ENCODE results near the gene DCAF8. TPM values are rescaled to one million over a fixed set of nuclear protein-coding genes. Genes with fewer than 3 reads are reported as not detected.
"Not testable (repeated sequence)": the region's sequence is repeated elsewhere in the genome, so short reads cannot be mapped to it uniquely, and the experiment has no call there.

Gene DCAF8
- 90.9 and 125 TPM in 2 replicates for total RNA-seq (2014; rRNA removed; shearing (Covaris generic))
- polyA plus RNA-seq (2014; cell fraction: nucleus; rRNA removed) = 328 and 373 TPM in 2 replicates

DNA sequence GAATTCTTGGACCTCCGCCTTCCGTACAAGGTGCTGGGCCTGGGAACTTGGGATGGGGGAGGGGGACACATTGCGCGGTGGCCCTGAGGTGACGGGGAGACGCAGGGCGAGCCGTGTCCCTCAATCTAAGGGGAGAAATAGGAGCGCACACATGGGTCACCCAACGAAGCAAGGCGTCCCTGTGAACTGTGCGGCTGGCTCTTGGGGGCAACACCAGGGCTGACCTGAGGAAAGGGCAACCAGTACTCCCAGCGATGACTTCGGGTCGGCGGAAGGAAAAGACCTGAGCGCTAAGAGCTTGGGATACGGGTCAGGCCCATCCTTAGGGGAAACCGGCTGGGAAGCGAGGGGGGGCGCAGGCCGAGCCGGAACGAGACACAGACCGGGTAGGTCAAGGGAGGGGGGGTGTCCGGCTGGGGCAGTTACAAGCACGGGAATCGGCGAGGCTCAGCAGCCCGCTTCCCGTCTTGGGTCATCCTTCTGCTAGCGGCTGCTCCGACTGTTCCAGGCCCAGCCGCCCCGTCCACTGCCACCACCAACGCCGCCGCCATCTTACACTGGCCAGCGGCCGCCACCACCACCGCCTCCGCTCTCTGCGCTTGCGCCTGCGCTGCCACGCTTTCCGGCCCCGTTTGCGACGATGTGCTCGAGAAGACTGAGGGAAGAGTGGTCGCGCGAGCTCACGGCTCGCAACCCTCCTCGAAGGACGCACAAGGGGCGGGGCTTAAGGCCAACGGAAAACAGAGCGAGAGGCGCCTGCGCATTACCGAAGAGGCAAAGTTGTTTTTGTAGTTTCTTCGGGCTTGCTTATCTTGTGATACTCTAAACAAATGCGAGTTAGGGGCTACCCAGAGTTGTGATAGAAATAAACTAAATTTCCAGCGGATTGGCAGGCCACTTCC lies at the start of gene DCAF8:
TSS of gene DCAF8 (minus strand) at position 657 of the 902 bp plus-strand sequence. CDS start 18,541 bp downstream, outside the sequence.
- DNase-seq (ENCODE audit: extremely low read depth, low read depth) = peak; percentile 99

GRCh38 chr1:160309571-160309970 lies 47.2 kb upstream of the DCAF8 start:
- DNase-seq (ENCODE audit: extremely low read depth, low read depth) = no peak

GRCh38 chr1:160309185-160309557 lies 46.8 kb upstream of the DCAF8 start:
- DNase-seq (ENCODE audit: extremely low read depth, low read depth) = no peak

GRCh38 chr1:160308451-160309184 lies 46.3 kb upstream of the DCAF8 start:
- DNase-seq (ENCODE audit: extremely low read depth, low read depth) = no peak

DNA sequence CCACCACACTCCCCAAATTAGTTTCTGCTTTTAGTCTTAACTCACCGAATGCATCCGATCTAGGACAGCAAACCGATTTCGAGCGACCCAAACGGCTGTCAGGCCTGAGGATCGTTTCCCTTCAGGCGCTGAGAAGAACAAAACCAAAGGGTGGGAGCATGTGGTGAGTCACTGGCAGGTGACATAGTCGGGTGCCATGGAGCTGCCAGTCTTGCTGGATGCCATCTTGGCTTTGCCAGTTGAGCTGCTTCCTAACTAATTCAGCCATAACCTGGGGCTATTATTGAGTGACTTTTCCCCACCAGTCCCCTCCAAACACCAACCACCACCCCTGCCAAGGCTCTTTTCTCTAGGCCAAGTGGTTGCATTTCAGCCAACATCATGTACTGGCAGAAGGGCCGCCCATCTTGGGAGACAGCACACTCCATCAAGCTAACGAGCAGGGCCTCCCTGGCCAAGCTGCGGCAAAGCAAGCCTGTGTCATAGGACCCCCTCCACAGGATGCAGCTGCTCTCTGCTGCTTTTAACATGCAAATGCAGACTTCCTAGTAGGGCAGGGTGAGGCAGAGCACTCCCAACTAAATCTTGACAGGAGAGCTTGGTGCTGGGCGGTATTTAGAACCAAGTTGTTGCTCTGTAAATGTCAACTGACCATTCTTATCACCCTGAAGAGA lies 44.9 kb upstream of the DCAF8 start:
- no peak for DNase-seq (ENCODE audit: extremely low read depth, low read depth)

GRCh38 chr1:160300173-160300572 lies 37.8 kb upstream of the DCAF8 start:
- no peak for DNase-seq (ENCODE audit: extremely low read depth, low read depth)

DNA sequence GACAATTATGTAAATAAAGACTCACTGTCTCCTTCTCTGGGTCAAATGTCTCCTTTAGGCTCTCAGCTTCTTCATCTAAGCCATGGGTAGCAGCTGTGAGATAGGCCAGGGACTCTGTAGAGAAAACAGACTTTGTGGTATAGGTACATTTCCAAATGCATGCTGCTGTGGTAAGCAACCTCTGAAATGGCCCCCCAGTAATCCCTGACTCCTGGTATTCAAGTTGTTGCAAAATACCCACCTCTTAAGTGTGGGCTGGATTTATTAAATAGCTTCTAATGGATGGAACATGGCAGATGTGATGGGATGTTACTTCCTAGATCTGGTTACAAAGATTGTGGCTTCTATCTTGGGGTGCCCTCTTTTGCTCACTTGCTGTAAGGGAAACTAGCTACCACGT lies 33.7 kb upstream of the DCAF8 start:
- no peak for DNase-seq (ENCODE audit: extremely low read depth, low read depth)

GRCh38 chr1:160293020-160293968 lies 30.9 kb upstream of the DCAF8 start:
- DNase-seq (ENCODE audit: extremely low read depth, low read depth) = no peak

- DNase-seq (ENCODE audit: extremely low read depth, low read depth) = peak; percentile 60
Measured at GRCh38 chr1:160291248-160292220, 29.2 kb upstream of the DCAF8 start.

DNA sequence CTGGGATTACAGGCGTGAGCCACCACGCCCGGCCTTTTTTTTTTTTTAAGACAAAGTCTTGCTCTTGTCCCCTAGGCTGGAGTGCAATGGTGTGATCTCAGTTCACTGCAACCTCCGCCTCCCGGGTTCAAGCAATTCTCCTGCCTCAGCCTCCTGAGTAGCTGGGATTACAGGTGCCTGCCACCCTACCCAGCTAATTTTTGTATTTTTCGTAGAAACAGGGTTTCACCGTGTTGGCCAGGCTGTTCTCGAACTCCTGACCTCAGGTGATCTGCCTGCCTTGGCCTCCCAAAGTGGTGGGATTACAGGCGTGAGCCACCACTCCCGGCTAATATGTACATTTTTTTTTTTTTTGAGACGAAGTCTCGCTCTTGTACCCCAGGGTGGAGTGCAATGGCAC lies 25.4 kb upstream of the DCAF8 start:
- DNase-seq (ENCODE audit: extremely low read depth, low read depth) = not testable (repeated sequence)

DNA sequence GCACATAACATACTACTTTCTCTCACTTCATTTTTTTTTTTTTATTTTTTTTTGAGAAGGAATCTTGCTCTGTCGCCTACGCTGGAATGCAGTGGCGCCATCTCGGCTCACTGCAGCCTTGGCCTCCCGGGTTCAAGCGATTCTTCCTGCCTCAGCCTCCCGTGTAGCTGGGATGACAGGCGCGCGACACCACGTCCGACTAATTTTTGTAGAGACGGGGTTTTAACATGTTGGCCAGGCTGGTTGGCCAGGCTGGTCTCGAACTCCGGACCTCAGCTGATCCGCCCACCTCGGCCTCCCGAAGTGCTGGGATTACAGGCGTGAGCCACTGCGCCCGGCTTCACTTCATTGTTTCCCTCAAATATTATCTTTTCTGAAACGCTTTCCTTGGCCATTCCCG lies 23.2 kb upstream of the DCAF8 start:
- no peak for DNase-seq (ENCODE audit: extremely low read depth, low read depth)

GRCh38 chr1:160284782-160285344 lies 22.5 kb upstream of the DCAF8 start, which contains the start of gene PEX19:
TSS of gene PEX19 (minus strand) at chr1:160285133. CDS start at chr1:160285124, 9 bp downstream.
- DNase-seq (ENCODE audit: extremely low read depth, low read depth) = peak; percentile 91

DNA sequence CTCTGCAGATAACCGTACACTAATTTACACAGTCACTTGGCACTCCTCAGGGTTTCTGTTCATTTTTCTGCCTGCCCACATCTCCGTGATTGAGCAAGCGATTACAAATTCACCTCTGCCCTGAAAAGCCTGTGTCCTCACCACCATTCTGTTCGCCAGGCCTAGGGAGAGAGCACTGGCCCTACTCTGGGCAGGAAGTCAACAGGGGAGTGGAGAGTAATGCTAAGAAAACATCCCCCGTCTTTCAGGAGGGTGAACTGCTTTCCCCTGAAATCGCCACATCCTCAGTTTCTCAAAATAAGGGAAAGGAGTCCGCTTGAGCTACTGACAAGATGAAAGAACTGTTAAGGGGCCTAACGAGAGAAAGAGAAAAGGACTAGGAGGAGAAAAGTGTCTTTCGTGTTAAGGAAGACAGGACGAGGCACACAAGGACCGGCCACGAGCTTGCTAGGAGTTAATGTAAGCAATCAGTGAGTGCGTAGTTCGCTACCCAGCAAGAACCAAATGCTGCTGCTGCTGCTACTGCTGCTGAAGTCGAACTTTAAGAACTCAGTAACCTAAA lies 22.0 kb upstream of the DCAF8 start:
- DNase-seq (ENCODE audit: extremely low read depth, low read depth) = no peak

- DNase-seq (ENCODE audit: extremely low read depth, low read depth) = no peak
Measured at GRCh38 chr1:160282807-160283206, 20.5 kb upstream of the DCAF8 start.

- DNase-seq (ENCODE audit: extremely low read depth, low read depth) = no peak
Measured at GRCh38 chr1:160277987-160278386, 15.6 kb upstream of the DCAF8 start.

- DNase-seq (ENCODE audit: extremely low read depth, low read depth) = no peak
Measured at GRCh38 chr1:160277330-160277729, 15.0 kb upstream of the DCAF8 start.

DNA sequence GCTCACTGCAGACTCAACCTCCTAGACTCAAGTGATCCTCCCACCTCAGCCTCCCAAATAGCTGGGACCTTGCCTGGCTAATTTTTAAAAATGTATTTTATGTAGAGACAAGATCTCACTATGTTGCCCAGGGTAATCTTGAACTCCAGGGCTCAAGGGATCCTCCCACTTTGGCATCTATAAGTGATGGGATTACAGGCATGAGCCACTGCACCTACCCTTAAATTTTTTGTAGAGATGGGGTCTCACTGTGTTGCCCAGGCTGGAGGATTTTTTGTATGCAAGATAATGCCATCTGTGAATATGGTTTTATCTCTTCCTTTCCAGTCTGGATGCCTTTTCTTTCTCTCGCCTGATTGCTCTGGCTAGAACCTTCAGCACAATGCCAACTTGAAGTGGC lies 8.7 kb upstream of the DCAF8 start:
- DNase-seq (ENCODE audit: extremely low read depth, low read depth) = no peak

Measured in NCI-H460 (cell line).